Prostate gland (tissue), 2 donors: ENCODE results near the gene FASN. TPM values are rescaled to one million over a fixed set of nuclear protein-coding genes. Genes with fewer than 3 reads are reported as not detected.
A peak's percentile ranks its signal among the peaks of the same experiment; 100 is the strongest.

Experiments
- DNase-seq: peaks from one replicate; pipeline ENCODE4 v3.0.0-alpha.2; 2019; ENCODE audit warnings: low spot score
- H3K27ac ChIP-seq, 2 donors: fragments of 200-600 bp; sonication (generic); 2 replicates each; pipeline ENCODE4 v1.5.1; 2017 to 2019
- H3K27me3 ChIP-seq: fragments of 200-600 bp; sonication (generic); replicated peaks from 2 replicates; pipeline ENCODE4 v1.5.1; 2019; ENCODE audit not compliant: insufficient read depth
- H3K36me3 ChIP-seq, 2 donors: fragments of 200-600 bp; sonication (generic); 1 replicate in 1 of 2; 2 replicates in 1 of 2; pipeline versions ENCODE4 v1.5.1 to v1.8.1; 2017 to 2019
- H3K4me1 ChIP-seq: fragments of 200-600 bp; sonication (generic); replicated peaks from 2 replicates; pipeline ENCODE4 v1.5.1; 2019
- H3K4me3 ChIP-seq, 2 donors: fragments of 200-600 bp; sonication (generic); 2 replicates each; pipeline ENCODE4 v1.5.1; 2017 to 2019
- H3K9me3 ChIP-seq: fragments of 200-600 bp; sonication (generic); 2 replicates; pipeline ENCODE4 v1.5.1; 2017
- CTCF ChIP-seq, 4 experiments: fragments of 200-600 bp in 2 of 4; fragments of 450-650 bp in 2 of 4; sonication (generic) in 2 of 4; IDR thresholded peaks; 1 replicate in 3 of 4; 2 replicates in 1 of 4; pipeline ENCODE4 v1.5.1; 2016 to 2019; ENCODE audit warnings: antibody characterized with exemption in 4 of 4, mild to moderate bottlenecking in 2 of 4, moderate library complexity in 2 of 4
- POLR2A ChIP-seq: fragments of 450-650 bp; IDR thresholded peaks from one replicate; pipeline ENCODE4 v1.6.1; 2016; ENCODE audit warnings: antibody characterized with exemption, mild to moderate bottlenecking
- POLR2AphosphoS5 ChIP-seq: sonication (generic); formaldehyde crosslinking; IDR thresholded peaks from one replicate; pipeline ENCODE4 v1.6.1; 2017; ENCODE audit warnings: antibody characterized with exemption
- WGBS: methylation state at CpG from one replicate; pipeline ENCODE4 v1.1.5; 2018; 5-methylcytosine and 5-hydroxymethylcytosine counted together
- intact Hi-C: fragments of 100-400 bp; cut with DNase I; formaldehyde crosslinking; loops from one replicate; pipeline ENCODE4 v1.14.2; 2022
- total RNA-seq, 2 donors: library from RNA; depleted of rRNA; stranded (reverse); fragments of >200 nt; gene quantifications; one replicate each; pipeline ENCODE4 v1.1.0, GENCODE V29; 2016

The FASN gene
- total RNA-seq, 2 donors from 2014 or later: 192 to 388 TPM

GRCh38 chr17:82035488-82035887, 62.5 kb downstream of the FASN start:
- Histone ChIP-seq H3K27ac (peak overlapping the region; percentile 96 to 99), H3K36me3 (no peaks in the 10 kb centered on the region), H3K27me3 (no peaks in the 10 kb centered on the region), H3K9me3 (no peaks in the 10 kb centered on the region), H3K4me3 (no peak overlapping the region), H3K4me1 (peaks cover 16% of the 10 kb centered on the region)
- WGBS: 88% methylated on average over 8 of the region's 8 CpGs
- intact Hi-C loops: loop anchor here (5.0 kb wide), 1 partner anchor 62 kb away; the partner anchor contains the start of gene FASN
- TF ChIP-seq POLR2AphosphoS5 (no peak), CTCF (IDR thresholded peaks at IDR 0.05) (no peak), POLR2A (no peak)
- no peak for DNase-seq

GRCh38 chr17:82034371-82035011, 63.5 kb downstream of the FASN start:
- no peak overlapping the region for H3K4me3 ChIP-seq
- TF ChIP-seq POLR2A (no peak), POLR2AphosphoS5 (no peak), CTCF (IDR thresholded peaks at IDR 0.05) (no peak)
- no peaks in the 10 kb centered on the region for H3K36me3 ChIP-seq
- 82% methylated on average over 20 of the region's 23 CpGs for WGBS
- no peaks in the 10 kb centered on the region for H3K9me3 ChIP-seq
- peaks cover 23% of the 10 kb centered on the region for H3K4me1 ChIP-seq
- peak overlapping the region; percentile 10 to 96 for H3K27ac ChIP-seq
- no peak for DNase-seq
- intact Hi-C loops: loop anchor here (5.0 kb wide), 1 partner anchor 63 kb away; the partner anchor contains the start of gene FASN
- H3K27me3 ChIP-seq: no peaks in the 10 kb centered on the region

- H3K4me1 ChIP-seq: peaks cover 23% of the 10 kb centered on the region
Observed at GRCh38 chr17:82033359-82034085, 64.5 kb downstream of the FASN start.

GRCh38 chr17:82031885-82032627, 66.0 kb downstream of the FASN start:
- Histone ChIP-seq H3K4me1 (peaks cover 23% of the 10 kb centered on the region), H3K36me3 (no peaks in the 10 kb centered on the region)

More at GRCh38 chr17:82033359-82034085, 64.5 kb downstream of the FASN start:
- no peak for TF ChIP-seq POLR2AphosphoS5
- Histone ChIP-seq H3K4me3 (no peak overlapping the region), H3K27ac (peak overlapping the region in 1 of 2 donors; percentile 10), H3K9me3 (no peaks in the 10 kb centered on the region), H3K36me3 (no peaks in the 10 kb centered on the region), H3K27me3 (no peaks in the 10 kb centered on the region)
- DNase-seq: no peak
- intact Hi-C loops: no loop called here
- WGBS: 87% methylated on average over 38 of the region's 38 CpGs

More at GRCh38 chr17:82031885-82032627, 66.0 kb downstream of the FASN start:
- Histone ChIP-seq H3K9me3 (no peaks in the 10 kb centered on the region), H3K4me3 (peak overlapping the region; percentile 40 to 47), H3K27ac (peak overlapping the region; percentile 67 to 87), H3K27me3 (no peaks in the 10 kb centered on the region)
- WGBS: 14% methylated on average over 25 of the region's 59 CpGs
- TF ChIP-seq POLR2AphosphoS5 (peak; percentile 12), CTCF (IDR thresholded peaks at IDR 0.05) (no peak)
- peak; percentile 63 for DNase-seq
- intact Hi-C loops: loop anchor here (2.0 kb wide), 1 partner anchor 123 kb away; no protein-coding TSS in a partner anchor
